Measurements from ENCODE around the gene LGI1.

DNA sequence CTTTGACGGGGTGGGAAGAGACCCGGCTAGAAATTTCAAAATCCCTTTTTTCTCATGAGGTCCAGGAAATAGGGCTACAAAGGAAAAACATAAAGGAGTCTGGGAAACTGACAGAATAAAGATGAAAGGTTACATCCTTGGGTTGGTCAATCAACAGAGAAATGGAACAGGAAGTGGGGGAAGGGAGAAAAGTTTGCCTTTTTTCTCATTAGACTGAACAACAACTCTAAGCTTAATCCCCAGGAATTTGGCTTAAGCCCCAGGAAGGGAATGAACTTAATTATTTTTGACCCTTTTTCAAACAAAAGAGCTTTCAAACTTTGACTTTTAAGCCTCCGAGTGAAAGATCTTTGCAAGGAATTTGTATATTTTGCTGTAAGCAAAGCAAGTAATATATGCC is 32.7 kb downstream of the LGI1 start:
- TF ChIP-seq KDM1A (IDR thresholded peaks at IDR 0.05; ENCODE audit: borderline replicate concordance, low read length) = no peak
- TF ChIP-seq, protein P1, sequence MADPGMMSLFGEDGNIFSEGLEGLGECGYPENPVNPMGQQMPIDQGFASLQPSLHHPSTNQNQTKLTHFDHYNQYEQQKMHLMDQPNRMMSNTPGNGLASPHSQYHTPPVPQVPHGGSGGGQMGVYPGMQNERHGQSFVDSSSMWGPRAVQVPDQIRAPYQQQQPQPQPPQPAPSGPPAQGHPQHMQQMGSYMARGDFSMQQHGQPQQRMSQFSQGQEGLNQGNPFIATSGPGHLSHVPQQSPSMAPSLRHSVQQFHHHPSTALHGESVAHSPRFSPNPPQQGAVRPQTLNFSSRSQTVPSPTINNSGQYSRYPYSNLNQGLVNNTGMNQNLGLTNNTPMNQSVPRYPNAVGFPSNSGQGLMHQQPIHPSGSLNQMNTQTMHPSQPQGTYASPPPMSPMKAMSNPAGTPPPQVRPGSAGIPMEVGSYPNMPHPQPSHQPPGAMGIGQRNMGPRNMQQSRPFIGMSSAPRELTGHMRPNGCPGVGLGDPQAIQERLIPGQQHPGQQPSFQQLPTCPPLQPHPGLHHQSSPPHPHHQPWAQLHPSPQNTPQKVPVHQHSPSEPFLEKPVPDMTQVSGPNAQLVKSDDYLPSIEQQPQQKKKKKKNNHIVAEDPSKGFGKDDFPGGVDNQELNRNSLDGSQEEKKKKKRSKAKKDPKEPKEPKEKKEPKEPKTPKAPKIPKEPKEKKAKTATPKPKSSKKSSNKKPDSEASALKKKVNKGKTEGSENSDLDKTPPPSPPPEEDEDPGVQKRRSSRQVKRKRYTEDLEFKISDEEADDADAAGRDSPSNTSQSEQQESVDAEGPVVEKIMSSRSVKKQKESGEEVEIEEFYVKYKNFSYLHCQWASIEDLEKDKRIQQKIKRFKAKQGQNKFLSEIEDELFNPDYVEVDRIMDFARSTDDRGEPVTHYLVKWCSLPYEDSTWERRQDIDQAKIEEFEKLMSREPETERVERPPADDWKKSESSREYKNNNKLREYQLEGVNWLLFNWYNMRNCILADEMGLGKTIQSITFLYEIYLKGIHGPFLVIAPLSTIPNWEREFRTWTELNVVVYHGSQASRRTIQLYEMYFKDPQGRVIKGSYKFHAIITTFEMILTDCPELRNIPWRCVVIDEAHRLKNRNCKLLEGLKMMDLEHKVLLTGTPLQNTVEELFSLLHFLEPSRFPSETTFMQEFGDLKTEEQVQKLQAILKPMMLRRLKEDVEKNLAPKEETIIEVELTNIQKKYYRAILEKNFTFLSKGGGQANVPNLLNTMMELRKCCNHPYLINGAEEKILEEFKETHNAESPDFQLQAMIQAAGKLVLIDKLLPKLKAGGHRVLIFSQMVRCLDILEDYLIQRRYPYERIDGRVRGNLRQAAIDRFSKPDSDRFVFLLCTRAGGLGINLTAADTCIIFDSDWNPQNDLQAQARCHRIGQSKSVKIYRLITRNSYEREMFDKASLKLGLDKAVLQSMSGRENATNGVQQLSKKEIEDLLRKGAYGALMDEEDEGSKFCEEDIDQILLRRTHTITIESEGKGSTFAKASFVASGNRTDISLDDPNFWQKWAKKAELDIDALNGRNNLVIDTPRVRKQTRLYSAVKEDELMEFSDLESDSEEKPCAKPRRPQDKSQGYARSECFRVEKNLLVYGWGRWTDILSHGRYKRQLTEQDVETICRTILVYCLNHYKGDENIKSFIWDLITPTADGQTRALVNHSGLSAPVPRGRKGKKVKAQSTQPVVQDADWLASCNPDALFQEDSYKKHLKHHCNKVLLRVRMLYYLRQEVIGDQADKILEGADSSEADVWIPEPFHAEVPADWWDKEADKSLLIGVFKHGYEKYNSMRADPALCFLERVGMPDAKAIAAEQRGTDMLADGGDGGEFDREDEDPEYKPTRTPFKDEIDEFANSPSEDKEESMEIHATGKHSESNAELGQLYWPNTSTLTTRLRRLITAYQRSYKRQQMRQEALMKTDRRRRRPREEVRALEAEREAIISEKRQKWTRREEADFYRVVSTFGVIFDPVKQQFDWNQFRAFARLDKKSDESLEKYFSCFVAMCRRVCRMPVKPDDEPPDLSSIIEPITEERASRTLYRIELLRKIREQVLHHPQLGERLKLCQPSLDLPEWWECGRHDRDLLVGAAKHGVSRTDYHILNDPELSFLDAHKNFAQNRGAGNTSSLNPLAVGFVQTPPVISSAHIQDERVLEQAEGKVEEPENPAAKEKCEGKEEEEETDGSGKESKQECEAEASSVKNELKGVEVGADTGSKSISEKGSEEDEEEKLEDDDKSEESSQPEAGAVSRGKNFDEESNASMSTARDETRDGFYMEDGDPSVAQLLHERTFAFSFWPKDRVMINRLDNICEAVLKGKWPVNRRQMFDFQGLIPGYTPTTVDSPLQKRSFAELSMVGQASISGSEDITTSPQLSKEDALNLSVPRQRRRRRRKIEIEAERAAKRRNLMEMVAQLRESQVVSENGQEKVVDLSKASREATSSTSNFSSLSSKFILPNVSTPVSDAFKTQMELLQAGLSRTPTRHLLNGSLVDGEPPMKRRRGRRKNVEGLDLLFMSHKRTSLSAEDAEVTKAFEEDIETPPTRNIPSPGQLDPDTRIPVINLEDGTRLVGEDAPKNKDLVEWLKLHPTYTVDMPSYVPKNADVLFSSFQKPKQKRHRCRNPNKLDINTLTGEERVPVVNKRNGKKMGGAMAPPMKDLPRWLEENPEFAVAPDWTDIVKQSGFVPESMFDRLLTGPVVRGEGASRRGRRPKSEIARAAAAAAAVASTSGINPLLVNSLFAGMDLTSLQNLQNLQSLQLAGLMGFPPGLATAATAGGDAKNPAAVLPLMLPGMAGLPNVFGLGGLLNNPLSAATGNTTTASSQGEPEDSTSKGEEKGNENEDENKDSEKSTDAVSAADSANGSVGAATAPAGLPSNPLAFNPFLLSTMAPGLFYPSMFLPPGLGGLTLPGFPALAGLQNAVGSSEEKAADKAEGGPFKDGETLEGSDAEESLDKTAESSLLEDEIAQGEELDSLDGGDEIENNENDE (IDR thresholded peaks at IDR 0.05; ENCODE audit: insufficient replicate concordance, low read length) = peak; percentile 83
